NCI-H2107 treated with DMSO at 0.1 percent for 48 hours (cell line): ENCODE results near the gene RPS8.
"Not testable (repeated sequence)": the region's sequence is repeated elsewhere in the genome, so short reads cannot be mapped to it uniquely, and the experiment has no call there.

Experiments used
- DNase-seq: peaks from one replicate; lab custom pipeline; 2025; ENCODE audit not compliant: unreplicated experiment; lab: John Stamatoyannopoulos, UW

RPS8 gene

GRCh38 chr1:44819196-44819607 is 43.9 kb downstream of the RPS8 start:
- no peak for DNase-seq

DNA sequence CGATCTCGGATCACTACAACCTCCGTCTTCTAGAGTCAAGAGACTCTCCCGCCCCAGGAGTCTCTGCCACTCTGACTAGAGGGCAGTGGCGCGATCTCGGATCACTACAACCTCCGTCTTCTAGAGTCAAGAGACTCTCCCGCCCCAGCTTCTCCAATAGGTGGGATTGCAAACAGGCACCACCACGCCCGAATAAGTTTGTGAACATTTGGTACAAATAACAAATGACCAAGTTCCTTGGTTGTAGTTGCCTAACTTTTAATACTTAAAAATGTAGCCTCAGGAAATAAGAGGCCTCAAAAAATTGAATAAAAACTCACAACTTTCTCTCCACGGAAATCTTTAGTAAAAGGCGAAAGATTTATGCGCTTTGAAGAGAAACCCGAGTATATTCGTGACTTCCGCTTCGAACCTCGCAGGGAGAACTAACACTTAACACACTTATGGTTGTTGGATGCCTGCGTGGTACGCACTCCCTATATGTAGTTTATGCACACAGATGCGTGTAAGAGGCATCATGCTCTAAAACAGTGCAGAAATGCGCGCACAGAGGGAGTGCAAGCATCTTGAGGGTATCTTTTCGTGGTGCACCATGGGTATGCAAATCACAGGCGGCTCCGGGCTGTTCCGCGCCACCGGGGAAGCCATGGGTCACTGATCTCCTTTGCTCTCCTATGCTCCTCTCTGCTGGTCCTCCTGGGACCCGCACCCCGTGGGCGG is 44.4 kb downstream of the RPS8 start:
- DNase-seq: no peak

DNA sequence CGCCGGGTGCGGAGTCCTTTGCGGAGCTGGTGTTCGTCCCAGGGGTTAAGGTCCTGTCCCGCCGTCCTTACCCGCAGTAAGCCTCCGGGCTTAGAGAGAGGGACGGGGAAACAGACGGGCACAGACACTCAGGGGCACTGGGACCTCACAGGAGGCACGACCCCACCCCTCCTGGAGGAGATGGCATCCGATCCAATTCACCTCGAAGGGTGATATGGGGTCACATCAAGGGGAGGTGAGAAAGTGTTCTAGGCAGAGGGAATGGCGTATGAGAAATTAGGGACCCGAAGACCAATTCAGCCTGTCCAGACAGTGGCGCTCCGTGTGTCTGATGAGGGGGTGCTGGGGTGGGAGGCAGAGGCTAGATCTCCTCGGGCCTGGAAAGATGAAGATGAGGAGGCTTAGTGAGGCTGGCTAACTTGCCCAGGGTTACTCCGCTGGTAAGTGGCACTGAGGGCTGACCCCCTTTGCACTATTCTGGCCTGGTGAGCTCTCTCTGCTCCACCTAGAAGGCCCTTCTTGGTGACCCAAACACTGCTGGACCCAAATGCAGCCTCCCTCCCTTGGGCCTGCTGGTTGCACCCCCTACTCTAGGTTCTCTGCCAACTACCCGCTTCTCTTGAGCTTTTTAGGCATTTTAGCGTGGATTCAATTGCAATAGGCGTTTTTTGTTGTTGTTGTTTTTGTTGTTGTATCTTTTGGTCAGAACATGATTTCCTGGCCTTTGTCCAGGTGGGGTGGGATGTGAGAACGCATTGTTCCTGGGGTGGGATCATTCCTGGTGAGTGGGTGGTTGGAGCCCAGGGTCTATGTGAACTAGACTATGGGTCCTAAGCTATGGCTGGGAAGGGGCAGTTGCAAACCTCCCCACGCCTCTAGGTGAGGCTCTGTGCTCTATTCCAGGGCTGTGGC is 45.2 kb downstream of the RPS8 start:
- DNase-seq: no peak

DNA sequence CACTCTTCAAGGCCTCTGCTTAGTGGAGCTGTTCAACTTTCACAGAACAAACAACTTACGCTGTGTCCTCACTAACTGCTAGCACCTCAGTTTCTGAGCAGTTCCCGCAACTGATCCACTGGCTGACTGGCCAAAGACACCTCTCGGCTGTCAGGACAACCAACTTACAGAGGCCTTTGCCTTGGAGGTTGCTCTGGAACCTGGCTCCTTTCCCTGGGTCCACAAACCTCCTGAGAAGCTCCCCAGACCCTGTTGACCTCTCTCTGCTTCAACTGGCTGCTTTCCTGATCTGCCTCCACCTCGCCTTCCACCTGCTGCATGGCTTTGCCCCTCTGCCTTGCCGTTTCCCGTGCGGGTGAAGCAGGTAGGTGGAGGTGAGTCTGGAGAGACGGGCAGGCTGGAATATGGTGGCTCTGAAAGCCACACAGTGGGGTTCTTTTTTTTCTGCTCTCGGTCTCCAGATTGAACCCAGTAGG is 45.9 kb downstream of the RPS8 start:
- DNase-seq: no peak

GRCh38 chr1:44822131-44822701 is 46.9 kb downstream of the RPS8 start:
- no peak for DNase-seq

GRCh38 chr1:44822981-44823451 is 47.7 kb downstream of the RPS8 start:
- DNase-seq: no peak

GRCh38 chr1:44824392-44824791 is 49.1 kb downstream of the RPS8 start:
- not testable (repeated sequence) for DNase-seq

DNA sequence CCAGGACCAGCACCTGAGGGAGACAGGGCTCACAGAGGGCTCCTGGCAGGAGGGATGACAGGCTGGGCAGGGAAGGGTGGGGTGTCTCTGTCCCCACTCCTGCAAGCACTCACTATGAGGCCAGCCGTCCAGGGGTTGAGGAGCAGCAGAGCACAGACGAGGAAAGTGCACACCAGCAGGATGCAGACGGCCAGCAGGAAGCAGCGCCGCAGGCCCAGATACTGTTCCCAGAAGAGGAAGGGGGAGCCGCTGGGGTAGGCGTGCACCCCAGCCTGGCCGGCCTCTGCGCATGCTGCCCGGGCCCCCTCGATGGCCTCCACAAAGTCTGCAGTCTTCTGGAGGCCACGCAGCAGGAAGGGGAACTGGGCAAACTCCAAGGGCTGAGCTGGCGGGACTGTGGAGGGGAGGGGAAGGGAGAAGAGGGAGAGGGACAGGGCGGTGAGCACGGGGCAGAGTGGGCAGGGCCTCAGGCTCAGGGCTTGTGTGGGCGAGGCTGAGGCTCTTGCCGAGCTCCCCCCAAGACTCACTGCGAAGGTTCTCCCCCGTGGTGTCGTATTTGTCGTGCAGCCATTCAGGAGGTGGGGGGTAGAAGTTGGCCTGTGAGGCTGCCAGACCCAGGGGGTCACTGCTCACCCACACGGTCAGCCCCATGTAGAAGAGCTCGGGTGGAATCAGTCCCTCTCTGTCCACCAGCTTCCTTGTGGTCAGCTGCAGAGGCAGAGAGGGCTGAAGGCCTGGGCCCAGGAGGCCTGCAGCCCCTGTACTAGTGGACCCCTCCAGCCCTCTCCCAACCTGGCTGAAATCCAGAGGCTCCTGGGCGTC is 51.2 kb downstream of the RPS8 start:
- DNase-seq: no peak

DNA sequence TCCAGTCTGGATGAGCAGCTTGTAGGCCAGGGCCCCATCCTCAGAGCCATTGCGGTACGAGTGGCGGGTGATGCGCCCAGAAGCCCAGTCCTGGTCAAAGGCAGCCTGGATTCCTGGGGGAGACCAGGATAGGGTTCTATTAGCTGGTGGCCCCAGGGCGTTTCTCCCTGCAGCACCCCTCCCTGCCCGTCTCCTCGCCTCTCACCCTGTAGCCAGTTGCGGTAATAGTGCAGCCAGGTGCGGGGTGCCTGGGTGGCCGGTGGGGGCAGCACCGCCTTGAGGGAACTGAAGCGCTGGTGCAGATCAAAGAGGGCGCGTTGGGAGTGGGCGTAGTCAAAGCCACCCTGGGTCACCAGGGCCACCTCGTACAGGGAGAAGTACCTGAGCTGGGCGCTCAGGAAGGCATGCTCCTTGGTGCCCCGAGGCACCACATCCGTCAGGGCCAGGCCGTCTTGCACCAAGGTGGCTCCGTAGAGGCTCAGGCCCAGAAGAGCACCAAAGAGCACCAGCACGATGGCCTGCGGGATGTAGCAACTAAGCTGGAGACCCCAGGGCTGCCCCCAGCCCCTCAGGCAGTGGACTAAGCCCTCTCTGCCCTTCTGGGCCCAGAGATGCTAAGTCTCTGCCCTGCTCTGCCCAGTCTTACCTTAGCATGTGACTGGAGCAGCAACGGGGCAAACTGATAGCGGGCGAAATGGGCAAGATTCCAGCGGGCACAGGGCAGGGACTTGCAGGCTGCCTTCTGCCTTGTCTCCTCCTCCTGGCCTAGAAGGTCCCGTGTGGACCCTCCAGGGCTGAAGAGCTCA is 52.1 kb downstream of the RPS8 start:
- DNase-seq: no peak

- no peak for DNase-seq
Observed at GRCh38 chr1:44828003-44828651, 52.8 kb downstream of the RPS8 start.
